ENCODE measurements around the gene PWWP2B. TPM values are rescaled to one million over a fixed set of nuclear protein-coding genes. Genes with fewer than 3 reads are reported as not detected.

PWWP2B gene
- total RNA-seq, 1 donor from 2014 or later: 12.0 TPM

GRCh38 chr10:132393695-132394181 lies 3.3 kb upstream of the PWWP2B start:
- Histone ChIP-seq H4K20me1 (ENCODE audit: insufficient read depth, low read length) (peaks cover 7% of the 10 kb centered on the region), H3K36me3 (ENCODE audit: insufficient read depth, low read length) (no peaks in the 10 kb centered on the region), H3K27ac (ENCODE audit: low read depth, low read length) (no peak overlapping the region), H3K27me3 (ENCODE audit: insufficient read depth, low read length) (no peaks in the 10 kb centered on the region), H3K9me3 (ENCODE audit: insufficient read depth, low read depth, low read length) (no peaks in the 10 kb centered on the region), H2AFZ (ENCODE audit: low read depth, low read length) (no peak overlapping the region), H3K4me3 (ENCODE audit: insufficient read depth, low read depth, low read length) (no peak overlapping the region), H3K4me2 (ENCODE audit: low read length) (no peak overlapping the region), H3K4me1 (ENCODE audit: insufficient read depth, low read length) (peaks cover 18% of the 10 kb centered on the region), H3K9ac (ENCODE audit: low read length) (no peak overlapping the region), H3K79me2 (ENCODE audit: insufficient read depth, low read length) (peaks cover 4% of the 10 kb centered on the region)
- Mint-ChIP-seq H3K36me3 (ENCODE audit: low read depth, unreplicated experiment) (peaks cover 3% of the 10 kb centered on the region), H3K4me3 (ENCODE audit: unreplicated experiment) (no peak overlapping the region), H3K4me1 (ENCODE audit: low read depth, unreplicated experiment) (peaks cover 4% of the 10 kb centered on the region), H3K27me3 (ENCODE audit: low read depth, unreplicated experiment) (peaks cover 11% of the 10 kb centered on the region), H3K27ac (ENCODE audit: unreplicated experiment) (no peak overlapping the region), H3K9me3 (ENCODE audit: unreplicated experiment) (no peaks in the 10 kb centered on the region)
- DNase-seq (ENCODE audit: low read depth) (no peak), FAIRE-seq (no peak)
- TF ChIP-seq EZH2 (IDR thresholded peaks at IDR 0.05; ENCODE audit: insufficient read depth, low read length) (no peak), CTCF (IDR thresholded peaks at IDR 0.05; ENCODE audit: insufficient read depth, low read depth, low read length) (no peak)

GRCh38 chr10:132394201-132394811 lies 2.7 kb upstream of the PWWP2B start:
- Histone ChIP-seq H3K4me2 (ENCODE audit: low read length) (no peak overlapping the region), H4K20me1 (ENCODE audit: insufficient read depth, low read length) (peaks cover 12% of the 10 kb centered on the region), H2AFZ (ENCODE audit: low read depth, low read length) (no peak overlapping the region), H3K27ac (ENCODE audit: low read depth, low read length) (no peak overlapping the region), H3K27me3 (ENCODE audit: insufficient read depth, low read length) (no peaks in the 10 kb centered on the region), H3K79me2 (ENCODE audit: insufficient read depth, low read length) (peaks cover 8% of the 10 kb centered on the region), H3K9me3 (ENCODE audit: insufficient read depth, low read depth, low read length) (no peaks in the 10 kb centered on the region), H3K36me3 (ENCODE audit: insufficient read depth, low read length) (no peaks in the 10 kb centered on the region), H3K4me1 (ENCODE audit: insufficient read depth, low read length) (peaks cover 18% of the 10 kb centered on the region), H3K4me3 (ENCODE audit: insufficient read depth, low read depth, low read length) (no peak overlapping the region), H3K9ac (ENCODE audit: low read length) (no peak overlapping the region)
- Mint-ChIP-seq H3K9me3 (ENCODE audit: unreplicated experiment) (no peaks in the 10 kb centered on the region), H3K36me3 (ENCODE audit: low read depth, unreplicated experiment) (peaks cover 3% of the 10 kb centered on the region), H3K4me3 (ENCODE audit: unreplicated experiment) (no peak overlapping the region), H3K27me3 (ENCODE audit: low read depth, unreplicated experiment) (peaks cover 11% of the 10 kb centered on the region), H3K4me1 (ENCODE audit: low read depth, unreplicated experiment) (peaks cover 4% of the 10 kb centered on the region), H3K27ac (ENCODE audit: unreplicated experiment) (no peak overlapping the region)
- TF ChIP-seq CTCF (IDR thresholded peaks at IDR 0.05; ENCODE audit: insufficient read depth, low read depth, low read length): no peak
- no peak for TF ChIP-seq EZH2 (IDR thresholded peaks at IDR 0.05; ENCODE audit: insufficient read depth, low read length)
- FAIRE-seq (no peak), DNase-seq (ENCODE audit: low read depth) (no peak)
